Measurements from ENCODE around the gene FLYWCH2.

Gene FLYWCH2

DNA sequence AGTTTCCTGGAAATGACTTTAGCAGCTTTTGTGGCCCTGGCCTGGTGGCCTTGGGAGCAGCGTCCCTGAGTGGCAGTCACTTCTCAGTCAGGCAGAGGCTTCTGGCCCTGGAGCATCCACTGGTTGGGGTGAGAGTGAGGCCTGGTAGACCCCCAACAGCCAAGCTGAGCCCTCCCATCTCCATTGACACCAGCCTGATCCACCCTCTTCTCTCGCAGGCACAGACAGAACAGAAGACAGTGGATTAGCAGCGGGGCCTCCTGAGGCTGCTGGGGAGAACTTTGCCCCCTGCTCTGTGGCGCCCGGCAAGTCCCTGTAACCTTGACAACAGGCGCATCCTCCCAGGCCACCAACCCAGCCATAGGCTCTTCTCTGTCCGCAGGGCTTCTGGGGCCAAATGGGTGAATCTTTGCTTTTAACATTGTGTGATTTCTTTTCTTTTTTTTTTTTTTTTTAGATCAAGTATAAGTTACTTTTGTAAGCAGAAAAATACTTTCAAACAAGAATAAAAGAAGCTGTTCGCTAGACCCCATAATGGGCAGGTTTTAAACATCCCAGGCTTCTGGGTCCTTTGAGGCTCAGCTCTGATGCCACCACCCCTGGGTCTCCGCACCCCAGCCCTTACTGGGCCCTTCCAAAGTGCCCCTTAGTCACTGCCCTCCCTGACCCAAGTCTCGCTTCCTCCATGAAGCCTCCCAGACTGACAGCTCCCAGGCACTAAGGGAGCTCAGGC lies 16.0 kb downstream of the FLYWCH2 start:
- H4K20me1 ChIP-seq (ENCODE audit: insufficient read depth, low read length) = peaks cover 4% of the 10 kb centered on the region; the same call in 1 of the 2 replicates
- H3K79me2 ChIP-seq (ENCODE audit: insufficient read depth, low read length) = no peaks in the 10 kb centered on the region
- no peak overlapping the region for H3K4me2 ChIP-seq (ENCODE audit: insufficient read depth, low read length)
- H3K27me3 ChIP-seq (ENCODE audit: insufficient read depth, low read length, poor library complexity) = no peaks in the 10 kb centered on the region
- H3K9ac ChIP-seq (ENCODE audit: low read depth, low read length) = no peak overlapping the region
- ATAC-seq (ENCODE audit: insufficient read depth, low read depth) (no peak), DNase-seq (no peak)
- H3K36me3 ChIP-seq (ENCODE audit: insufficient read depth, low read length) = peaks cover 33% of the 10 kb centered on the region
- TF ChIP-seq EZH2 (IDR thresholded peaks at IDR 0.05; ENCODE audit: borderline replicate concordance, low read depth, low read length, severe bottlenecking) = no peak
- TF ChIP-seq, protein P1, sequence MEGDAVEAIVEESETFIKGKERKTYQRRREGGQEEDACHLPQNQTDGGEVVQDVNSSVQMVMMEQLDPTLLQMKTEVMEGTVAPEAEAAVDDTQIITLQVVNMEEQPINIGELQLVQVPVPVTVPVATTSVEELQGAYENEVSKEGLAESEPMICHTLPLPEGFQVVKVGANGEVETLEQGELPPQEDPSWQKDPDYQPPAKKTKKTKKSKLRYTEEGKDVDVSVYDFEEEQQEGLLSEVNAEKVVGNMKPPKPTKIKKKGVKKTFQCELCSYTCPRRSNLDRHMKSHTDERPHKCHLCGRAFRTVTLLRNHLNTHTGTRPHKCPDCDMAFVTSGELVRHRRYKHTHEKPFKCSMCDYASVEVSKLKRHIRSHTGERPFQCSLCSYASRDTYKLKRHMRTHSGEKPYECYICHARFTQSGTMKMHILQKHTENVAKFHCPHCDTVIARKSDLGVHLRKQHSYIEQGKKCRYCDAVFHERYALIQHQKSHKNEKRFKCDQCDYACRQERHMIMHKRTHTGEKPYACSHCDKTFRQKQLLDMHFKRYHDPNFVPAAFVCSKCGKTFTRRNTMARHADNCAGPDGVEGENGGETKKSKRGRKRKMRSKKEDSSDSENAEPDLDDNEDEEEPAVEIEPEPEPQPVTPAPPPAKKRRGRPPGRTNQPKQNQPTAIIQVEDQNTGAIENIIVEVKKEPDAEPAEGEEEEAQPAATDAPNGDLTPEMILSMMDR (IDR thresholded peaks at IDR 0.05; ENCODE audit: borderline replicate concordance, extremely low read depth, low read length, poor library complexity, severe bottlenecking) = no peak
- no peak overlapping the region for H3K4me3 ChIP-seq (ENCODE audit: low read depth in 1 of 2, low read length in 2 of 2)
- no peak overlapping the region for H3K27ac ChIP-seq (ENCODE audit: low read length)
- no peak overlapping the region for H2AFZ ChIP-seq (ENCODE audit: low read depth, low read length)
- no peaks in the 10 kb centered on the region for H3K9me3 ChIP-seq (ENCODE audit: insufficient read depth, low read length, severe bottlenecking)
- H3K4me1 ChIP-seq (ENCODE audit: insufficient read depth, low read length) = no peaks in the 10 kb centered on the region

- H3K9me3 ChIP-seq (ENCODE audit: insufficient read depth, low read length, severe bottlenecking) = no peaks in the 10 kb centered on the region
- TF ChIP-seq EZH2 (IDR thresholded peaks at IDR 0.05; ENCODE audit: borderline replicate concordance, low read depth, low read length, severe bottlenecking) = no peak
- TF ChIP-seq, protein P1 (IDR thresholded peaks at IDR 0.05; ENCODE audit: borderline replicate concordance, extremely low read depth, low read length, poor library complexity, severe bottlenecking) = no peak
- no peak overlapping the region for H3K27ac ChIP-seq (ENCODE audit: low read length)
- no peaks in the 10 kb centered on the region for H3K4me1 ChIP-seq (ENCODE audit: insufficient read depth, low read length)
- H2AFZ ChIP-seq (ENCODE audit: low read depth, low read length) = no peak overlapping the region
- 0 out of 2 replicates have a peak, but pooled peaks cover 4% of the 10 kb centered on the region for H4K20me1 ChIP-seq (ENCODE audit: insufficient read depth, low read length)
- DNase-seq = no peak
- H3K9ac ChIP-seq (ENCODE audit: low read depth, low read length) = no peak overlapping the region
- H3K27me3 ChIP-seq (ENCODE audit: insufficient read depth, low read length, poor library complexity) = no peaks in the 10 kb centered on the region
- H3K4me2 ChIP-seq (ENCODE audit: insufficient read depth, low read length) = no peak overlapping the region
- H3K36me3 ChIP-seq (ENCODE audit: insufficient read depth, low read length) = peaks cover 33% of the 10 kb centered on the region
- no peak for ATAC-seq (ENCODE audit: insufficient read depth, low read depth)
- H3K79me2 ChIP-seq (ENCODE audit: insufficient read depth, low read length) = no peaks in the 10 kb centered on the region
- H3K4me3 ChIP-seq (ENCODE audit: low read depth in 1 of 2, low read length in 2 of 2) = no peak overlapping the region
These were observed 16.6 kb downstream of the FLYWCH2 start for GRCh38 chr16:2899564-2900072.

DNA sequence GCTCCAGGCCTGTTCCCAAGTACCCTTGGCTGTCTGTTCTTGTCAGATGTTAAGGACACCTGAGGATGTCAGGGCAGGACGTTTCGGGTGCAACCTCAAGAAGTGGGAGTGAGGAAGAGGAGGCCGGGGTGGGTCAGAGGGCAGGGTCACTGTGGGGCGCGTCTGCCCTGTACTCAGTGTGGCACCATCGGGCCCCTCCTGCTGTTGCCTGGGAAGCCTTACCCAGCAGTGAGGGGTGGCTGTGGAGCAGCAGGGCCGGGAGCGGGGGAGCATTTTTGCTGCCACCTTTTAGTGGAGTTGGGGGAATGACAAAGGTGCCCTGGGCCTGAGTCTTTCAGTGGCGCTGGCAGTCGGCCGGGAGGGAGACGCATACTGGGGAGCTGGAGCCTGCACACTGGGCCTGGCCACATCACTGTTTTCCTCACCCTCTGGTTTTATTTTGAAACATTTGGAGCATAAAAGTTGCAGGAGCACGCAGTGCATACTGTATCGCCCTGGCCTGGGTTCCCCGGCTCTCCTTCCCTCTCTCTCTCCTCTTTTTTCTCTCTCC lies 17.6 kb downstream of the FLYWCH2 start:
- H3K27me3 ChIP-seq (ENCODE audit: insufficient read depth, low read length, poor library complexity) = no peaks in the 10 kb centered on the region
- peaks cover 31% of the 10 kb centered on the region for H3K36me3 ChIP-seq (ENCODE audit: insufficient read depth, low read length)
- no peak overlapping the region for H3K9ac ChIP-seq (ENCODE audit: low read depth, low read length)
- no peaks in the 10 kb centered on the region for H3K9me3 ChIP-seq (ENCODE audit: insufficient read depth, low read length, severe bottlenecking)
- no peak overlapping the region for H3K27ac ChIP-seq (ENCODE audit: low read length)
- no peak for ATAC-seq (ENCODE audit: insufficient read depth, low read depth)
- no peaks in the 10 kb centered on the region for H3K79me2 ChIP-seq (ENCODE audit: insufficient read depth, low read length)
- no peak overlapping the region for H2AFZ ChIP-seq (ENCODE audit: low read depth, low read length)
- no peaks in the 10 kb centered on the region for H3K4me1 ChIP-seq (ENCODE audit: insufficient read depth, low read length)
- 0 out of 2 replicates have a peak, but pooled peaks cover 4% of the 10 kb centered on the region for H4K20me1 ChIP-seq (ENCODE audit: insufficient read depth, low read length)
- H3K4me3 ChIP-seq (ENCODE audit: low read depth in 1 of 2, low read length in 2 of 2) = no peak overlapping the region
- H3K4me2 ChIP-seq (ENCODE audit: insufficient read depth, low read length) = no peak overlapping the region
- TF ChIP-seq EZH2 (IDR thresholded peaks at IDR 0.05; ENCODE audit: borderline replicate concordance, low read depth, low read length, severe bottlenecking) = no peak
- TF ChIP-seq, protein P1 (IDR thresholded peaks at IDR 0.05; ENCODE audit: borderline replicate concordance, extremely low read depth, low read length, poor library complexity, severe bottlenecking) = no peak
- DNase-seq = no peak

All from DND-41 (cell line).